Stomach (tissue), 4 donors: ENCODE measurements around the gene OVOL2.

ENCODE experiments used
- EP300 ChIP-seq: sonication (generic); formaldehyde crosslinking; IDR thresholded peaks from one replicate; pipeline ENCODE4 v1.6.1; 2017; ENCODE audit warnings: antibody characterized with exemption
- TF ChIP-seq, protein P1 (sequence below), 7 experiments: fragments of 450-650 bp in 4 of 7; fragments of 200-600 bp in 3 of 7; sonication (generic) in 3 of 7; IDR thresholded peaks; one replicate each; pipeline ENCODE4 v1.5.1; 2016 to 2019; ENCODE audit warnings: antibody characterized with exemption in 7 of 7, control low read depth in 2 of 7, mild to moderate bottlenecking in 1 of 7

DNA sequence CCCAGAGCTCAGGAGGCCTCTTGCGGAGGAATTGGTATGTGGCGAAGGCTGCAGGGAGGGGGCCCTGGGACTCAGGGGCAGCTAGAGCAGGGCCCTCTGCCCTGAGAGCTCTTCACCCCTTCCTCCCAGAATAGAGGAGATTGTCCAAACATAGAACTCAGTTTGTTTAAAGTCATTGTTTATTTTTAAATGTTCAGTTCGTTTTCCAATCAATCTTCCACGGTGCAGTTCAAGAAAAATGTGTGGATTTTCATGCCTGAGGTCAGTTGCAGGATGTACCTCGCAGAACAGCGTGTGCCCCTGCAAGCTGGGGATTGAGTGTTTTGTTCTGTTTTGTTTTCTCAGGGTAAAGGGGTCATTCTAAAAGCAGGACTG lies 51.7 kb downstream of the OVOL2 start:
- TF ChIP-seq, protein P1, sequence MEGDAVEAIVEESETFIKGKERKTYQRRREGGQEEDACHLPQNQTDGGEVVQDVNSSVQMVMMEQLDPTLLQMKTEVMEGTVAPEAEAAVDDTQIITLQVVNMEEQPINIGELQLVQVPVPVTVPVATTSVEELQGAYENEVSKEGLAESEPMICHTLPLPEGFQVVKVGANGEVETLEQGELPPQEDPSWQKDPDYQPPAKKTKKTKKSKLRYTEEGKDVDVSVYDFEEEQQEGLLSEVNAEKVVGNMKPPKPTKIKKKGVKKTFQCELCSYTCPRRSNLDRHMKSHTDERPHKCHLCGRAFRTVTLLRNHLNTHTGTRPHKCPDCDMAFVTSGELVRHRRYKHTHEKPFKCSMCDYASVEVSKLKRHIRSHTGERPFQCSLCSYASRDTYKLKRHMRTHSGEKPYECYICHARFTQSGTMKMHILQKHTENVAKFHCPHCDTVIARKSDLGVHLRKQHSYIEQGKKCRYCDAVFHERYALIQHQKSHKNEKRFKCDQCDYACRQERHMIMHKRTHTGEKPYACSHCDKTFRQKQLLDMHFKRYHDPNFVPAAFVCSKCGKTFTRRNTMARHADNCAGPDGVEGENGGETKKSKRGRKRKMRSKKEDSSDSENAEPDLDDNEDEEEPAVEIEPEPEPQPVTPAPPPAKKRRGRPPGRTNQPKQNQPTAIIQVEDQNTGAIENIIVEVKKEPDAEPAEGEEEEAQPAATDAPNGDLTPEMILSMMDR (IDR thresholded peaks at IDR 0.05): no peak
- no peak for TF ChIP-seq EP300
